CD4-positive, alpha-beta T cell treated with Interleukin-1 beta for 1 hour (primary cell): ENCODE results near the gene HOXA13.
A peak's percentile ranks its signal among the peaks of the same experiment; 100 is the strongest.

ENCODE experiments used
- DNase-seq, 2 donors: peaks; one replicate each; pipeline ENCODE4 v3.0.0-alpha.2; 2020 to 2022

Gene HOXA13

GRCh38 chr7:27191833-27192545 lies 7.9 kb downstream of the HOXA13 start:
- DNase-seq = no peak

GRCh38 chr7:27191161-27191731 lies 8.6 kb downstream of the HOXA13 start:
- no peak for DNase-seq

GRCh38 chr7:27189997-27190748 lies 9.7 kb downstream of the HOXA13 start:
- no peak for DNase-seq

GRCh38 chr7:27189295-27189996 lies 10.4 kb downstream of the HOXA13 start:
- no peak for DNase-seq

GRCh38 chr7:27188386-27189294 lies 11.3 kb downstream of the HOXA13 start:
- peak; percentile 41 to 57 for DNase-seq

GRCh38 chr7:27187475-27188385 lies 12.2 kb downstream of the HOXA13 start:
- DNase-seq = no peak

- no peak for DNase-seq
These were observed 13.0 kb downstream of the HOXA13 start for GRCh38 chr7:27186668-27187474.

GRCh38 chr7:27185854-27186667 lies 13.8 kb downstream of the HOXA13 start:
- no peak for DNase-seq

- DNase-seq = no peak
These were observed 14.7 kb downstream of the HOXA13 start, which contains the start of gene HOXA11 for GRCh38 chr7:27185013-27185853. HOXA11 (minus strand) TSS chr7:27185232; CDS start chr7:27185144, 88 bp downstream.

- no peak for DNase-seq
These were observed 15.4 kb downstream of the HOXA13 start for GRCh38 chr7:27184337-27185012.

- no peak for DNase-seq
These were observed 16.1 kb downstream of the HOXA13 start for GRCh38 chr7:27183682-27184336.

GRCh38 chr7:27182861-27183681 lies 16.8 kb downstream of the HOXA13 start:
- DNase-seq = no peak

- DNase-seq = no peak
These were observed 17.5 kb downstream of the HOXA13 start for GRCh38 chr7:27182285-27182841.

GRCh38 chr7:27181795-27182275 lies 18.1 kb downstream of the HOXA13 start:
- DNase-seq = no peak
